Measurements from ENCODE around the gene TEP1. TPM values are rescaled to one million over a fixed set of nuclear protein-coding genes. Genes with fewer than 3 reads are reported as not detected.

The TEP1 gene
- total and polyA plus RNA-seq, 8 donors: 9.3 to 190 (median 19.0) TPM

DNA sequence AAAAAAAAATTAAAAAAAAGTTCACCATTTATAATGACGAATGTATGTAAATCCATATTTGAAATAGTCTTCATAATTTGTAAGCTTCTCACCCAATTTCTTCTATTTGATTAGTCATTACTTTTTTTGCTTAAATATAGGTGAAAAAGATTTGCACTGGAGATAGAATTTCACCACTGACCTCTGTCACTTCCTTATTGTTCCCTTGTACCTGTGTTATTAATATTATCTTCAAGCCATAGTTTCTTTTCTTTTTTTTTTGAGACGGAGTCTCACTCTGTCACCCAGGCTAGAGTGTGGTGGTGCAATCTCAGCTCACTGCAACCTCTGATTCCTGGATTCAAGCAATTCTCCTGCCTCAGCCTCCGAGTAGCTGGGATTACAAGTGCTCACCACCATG lies 15.8 kb downstream of the TEP1 start:
- Histone ChIP-seq H3K36me3 (peaks cover 70 to 100% (median 98%) of the 10 kb centered on the region in 4 donors), H3K27ac (no peak overlapping the region), H3K4me1 (peaks cover 0 to 10% (median 0%) of the 10 kb centered on the region in 4 donors), H3K27me3 (no peaks in the 10 kb centered on the region), H3K9me3 (no peaks in the 10 kb centered on the region), H3K4me3 (no peak overlapping the region)
- 84 to 90% (median 89%) methylated on average over 3 of the region's 3 CpGs for WGBS, 5 donors
- no peak for TF ChIP-seq EP300 (IDR thresholded peaks at IDR 0.05)
- TF ChIP-seq, protein P1, sequence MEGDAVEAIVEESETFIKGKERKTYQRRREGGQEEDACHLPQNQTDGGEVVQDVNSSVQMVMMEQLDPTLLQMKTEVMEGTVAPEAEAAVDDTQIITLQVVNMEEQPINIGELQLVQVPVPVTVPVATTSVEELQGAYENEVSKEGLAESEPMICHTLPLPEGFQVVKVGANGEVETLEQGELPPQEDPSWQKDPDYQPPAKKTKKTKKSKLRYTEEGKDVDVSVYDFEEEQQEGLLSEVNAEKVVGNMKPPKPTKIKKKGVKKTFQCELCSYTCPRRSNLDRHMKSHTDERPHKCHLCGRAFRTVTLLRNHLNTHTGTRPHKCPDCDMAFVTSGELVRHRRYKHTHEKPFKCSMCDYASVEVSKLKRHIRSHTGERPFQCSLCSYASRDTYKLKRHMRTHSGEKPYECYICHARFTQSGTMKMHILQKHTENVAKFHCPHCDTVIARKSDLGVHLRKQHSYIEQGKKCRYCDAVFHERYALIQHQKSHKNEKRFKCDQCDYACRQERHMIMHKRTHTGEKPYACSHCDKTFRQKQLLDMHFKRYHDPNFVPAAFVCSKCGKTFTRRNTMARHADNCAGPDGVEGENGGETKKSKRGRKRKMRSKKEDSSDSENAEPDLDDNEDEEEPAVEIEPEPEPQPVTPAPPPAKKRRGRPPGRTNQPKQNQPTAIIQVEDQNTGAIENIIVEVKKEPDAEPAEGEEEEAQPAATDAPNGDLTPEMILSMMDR (IDR thresholded peaks at IDR 0.05): no peak
- no peak for DNase-seq
- intact Hi-C loops (cut with DNase I; ENCODE audit: low total_unique reads): no loop called here

DNA sequence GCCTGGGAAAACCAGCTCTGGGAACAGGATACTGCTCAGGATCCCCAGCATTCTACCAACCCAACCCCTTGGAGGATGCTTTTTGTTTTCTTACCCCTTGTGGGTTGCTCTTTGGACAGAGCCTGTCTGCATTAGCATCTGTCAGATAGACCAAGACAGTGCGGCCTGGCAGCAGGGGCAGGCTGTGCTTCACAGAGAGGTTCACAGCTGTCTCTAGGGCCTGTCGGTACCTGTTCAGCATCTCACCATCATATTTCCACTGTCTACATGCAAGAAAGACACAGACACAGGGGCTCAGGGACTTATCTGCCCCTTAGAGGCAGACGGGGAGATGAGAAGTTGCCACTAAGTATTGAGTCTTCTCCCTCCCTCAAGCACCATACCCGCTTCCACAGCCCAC lies 21.8 kb downstream of the TEP1 start:
- intact Hi-C loops (cut with DNase I; ENCODE audit: low total_unique reads): no loop called here
- 93 to 100% (median 96%) methylated on average over 4 of the region's 4 CpGs for WGBS, 5 donors
- no peaks in the 10 kb centered on the region for H3K27me3 ChIP-seq
- H3K9me3 ChIP-seq: no peaks in the 10 kb centered on the region
- no peak for DNase-seq
- peaks cover 94 to 100% (median 98%) of the 10 kb centered on the region in 4 donors for H3K36me3 ChIP-seq
- no peak overlapping the region for H3K27ac ChIP-seq
- H3K4me3 ChIP-seq: no peak overlapping the region
- no peaks in the 10 kb centered on the region for H3K4me1 ChIP-seq
- TF ChIP-seq EP300 (IDR thresholded peaks at IDR 0.05): no peak
- TF ChIP-seq, protein P1 (IDR thresholded peaks at IDR 0.05): no peak
- no peak for TF ChIP-seq POLR2A (IDR thresholded peaks at IDR 0.05)
- TF ChIP-seq POLR2AphosphoS5 (IDR thresholded peaks at IDR 0.05): no peak

DNA sequence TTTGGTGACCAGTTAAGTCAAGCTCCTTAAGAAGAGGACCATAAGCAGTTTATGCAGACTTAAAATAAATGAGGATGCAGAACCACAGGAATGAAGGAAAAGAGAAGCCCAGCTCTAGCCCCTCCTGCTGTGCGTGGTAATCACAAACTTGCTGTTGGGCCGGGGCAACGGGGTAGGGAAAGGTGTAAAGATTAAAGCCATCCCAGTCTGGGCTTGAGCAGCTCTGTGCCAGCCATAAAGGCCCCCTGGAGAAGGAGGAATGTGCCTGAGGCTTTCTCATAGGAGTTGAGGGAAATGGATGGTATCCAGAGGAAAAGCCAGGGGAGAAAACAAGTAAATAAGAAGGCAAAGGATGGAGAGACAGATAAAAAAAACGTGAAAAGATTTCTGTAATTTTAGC lies 25.1 kb downstream of the TEP1 start:
- no peak for TF ChIP-seq POLR2A (IDR thresholded peaks at IDR 0.05)
- TF ChIP-seq EP300 (IDR thresholded peaks at IDR 0.05): no peak
- TF ChIP-seq POLR2AphosphoS5 (IDR thresholded peaks at IDR 0.05): no peak
- TF ChIP-seq, protein P1 (IDR thresholded peaks at IDR 0.05): no peak
- Histone ChIP-seq H3K4me3 (no peak overlapping the region), H3K27ac (no peak overlapping the region), H3K4me1 (no peaks in the 10 kb centered on the region), H3K9me3 (no peaks in the 10 kb centered on the region), H3K27me3 (no peaks in the 10 kb centered on the region), H3K36me3 (peaks cover 96 to 100% (median 99%) of the 10 kb centered on the region in 4 donors)
- intact Hi-C loops (cut with DNase I; ENCODE audit: low total_unique reads): no loop called here
- WGBS, 5 donors: 57 to 73% (median 63%) methylated on average over 4 of the region's 4 CpGs
- no peak for DNase-seq

DNA sequence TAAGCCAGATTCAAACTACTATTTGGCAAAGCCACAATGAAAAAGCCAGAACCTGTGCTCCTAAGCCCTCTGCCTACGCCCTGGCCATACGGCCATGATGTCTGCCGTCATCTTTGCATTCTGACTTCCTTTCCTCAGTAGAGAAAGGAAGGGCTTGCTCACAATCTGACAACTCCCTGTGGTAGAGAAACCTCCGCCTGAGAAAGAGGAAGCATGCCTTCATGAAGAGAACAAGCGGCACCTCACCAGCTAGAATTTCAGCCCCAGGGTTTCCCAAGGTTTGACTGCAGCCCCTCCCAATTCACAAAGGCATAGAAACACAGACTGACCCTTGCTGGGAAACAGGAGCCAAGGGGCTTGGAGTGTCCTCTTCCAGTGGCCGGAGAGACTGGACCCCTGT lies 25.7 kb downstream of the TEP1 start:
- 87 to 99% (median 90%) methylated on average over 6 of the region's 6 CpGs for WGBS, 5 donors
- peaks cover 99 to 100% (median 100%) of the 10 kb centered on the region in 4 donors for H3K36me3 ChIP-seq
- no peaks in the 10 kb centered on the region for H3K27me3 ChIP-seq
- no peak for DNase-seq
- H3K9me3 ChIP-seq: no peaks in the 10 kb centered on the region
- no peak overlapping the region for H3K27ac ChIP-seq
- H3K4me3 ChIP-seq: no peak overlapping the region
- TF ChIP-seq, protein P1 (IDR thresholded peaks at IDR 0.05): no peak
- TF ChIP-seq POLR2A (IDR thresholded peaks at IDR 0.05) (no peak), POLR2AphosphoS5 (IDR thresholded peaks at IDR 0.05) (no peak)
- intact Hi-C loops (cut with DNase I; ENCODE audit: low total_unique reads): no loop called here
- no peaks in the 10 kb centered on the region for H3K4me1 ChIP-seq
